ENCODE data around the gene FSIP1.

Gene FSIP1

DNA sequence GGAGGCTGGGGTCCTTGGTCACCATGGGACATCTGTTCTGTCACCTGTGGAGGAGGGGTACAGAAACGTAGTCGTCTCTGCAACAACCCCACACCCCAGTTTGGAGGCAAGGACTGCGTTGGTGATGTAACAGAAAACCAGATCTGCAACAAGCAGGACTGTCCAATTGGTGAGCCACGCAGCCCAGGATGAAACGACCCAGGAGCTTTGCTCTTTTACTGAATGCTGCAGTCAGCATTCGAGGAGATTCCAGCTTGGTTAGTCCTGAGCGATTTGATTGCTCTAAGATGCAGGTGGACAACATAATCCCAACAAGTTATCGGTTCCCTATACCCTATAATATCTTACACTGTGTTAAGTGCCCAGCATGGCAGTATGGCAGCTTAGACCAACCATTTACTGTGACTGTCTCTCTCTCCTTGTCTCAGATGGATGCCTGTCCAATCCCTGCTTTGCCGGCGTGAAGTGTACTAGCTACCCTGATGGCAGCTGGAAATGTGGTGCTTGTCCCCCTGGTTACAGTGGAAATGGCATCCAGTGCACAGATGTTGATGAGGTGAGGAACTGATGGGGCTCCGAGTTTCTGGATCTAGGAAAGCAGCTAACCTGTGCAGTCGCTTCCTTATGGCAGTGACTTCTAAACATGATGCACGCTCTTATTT is 194.0 kb downstream of the FSIP1 start:
- TF ChIP-seq, protein P1, sequence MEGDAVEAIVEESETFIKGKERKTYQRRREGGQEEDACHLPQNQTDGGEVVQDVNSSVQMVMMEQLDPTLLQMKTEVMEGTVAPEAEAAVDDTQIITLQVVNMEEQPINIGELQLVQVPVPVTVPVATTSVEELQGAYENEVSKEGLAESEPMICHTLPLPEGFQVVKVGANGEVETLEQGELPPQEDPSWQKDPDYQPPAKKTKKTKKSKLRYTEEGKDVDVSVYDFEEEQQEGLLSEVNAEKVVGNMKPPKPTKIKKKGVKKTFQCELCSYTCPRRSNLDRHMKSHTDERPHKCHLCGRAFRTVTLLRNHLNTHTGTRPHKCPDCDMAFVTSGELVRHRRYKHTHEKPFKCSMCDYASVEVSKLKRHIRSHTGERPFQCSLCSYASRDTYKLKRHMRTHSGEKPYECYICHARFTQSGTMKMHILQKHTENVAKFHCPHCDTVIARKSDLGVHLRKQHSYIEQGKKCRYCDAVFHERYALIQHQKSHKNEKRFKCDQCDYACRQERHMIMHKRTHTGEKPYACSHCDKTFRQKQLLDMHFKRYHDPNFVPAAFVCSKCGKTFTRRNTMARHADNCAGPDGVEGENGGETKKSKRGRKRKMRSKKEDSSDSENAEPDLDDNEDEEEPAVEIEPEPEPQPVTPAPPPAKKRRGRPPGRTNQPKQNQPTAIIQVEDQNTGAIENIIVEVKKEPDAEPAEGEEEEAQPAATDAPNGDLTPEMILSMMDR (IDR thresholded peaks at IDR 0.05; ENCODE audit: poor library complexity, severe bottlenecking): no peak
- Histone ChIP-seq H3K4me1 (ENCODE audit: insufficient read depth, poor library complexity, severe bottlenecking) (peaks cover 5% of the 10 kb centered on the region), H3K27ac (ENCODE audit: poor library complexity, severe bottlenecking) (peak overlapping the region; percentile 95), H3K27me3 (ENCODE audit: insufficient read depth, poor library complexity, severe bottlenecking) (no peaks in the 10 kb centered on the region), H3K9me3 (ENCODE audit: severe bottlenecking) (no peaks in the 10 kb centered on the region), H3K36me3 (ENCODE audit: low read depth) (peaks cover 100% of the 10 kb centered on the region), H3K4me3 (ENCODE audit: severe bottlenecking) (no peak overlapping the region)
- no peak for DNase-seq (ENCODE audit: low spot score)
- ATAC-seq (ENCODE audit: low read depth): peak; percentile 0; the same call in 2 of the 3 replicates

DNA sequence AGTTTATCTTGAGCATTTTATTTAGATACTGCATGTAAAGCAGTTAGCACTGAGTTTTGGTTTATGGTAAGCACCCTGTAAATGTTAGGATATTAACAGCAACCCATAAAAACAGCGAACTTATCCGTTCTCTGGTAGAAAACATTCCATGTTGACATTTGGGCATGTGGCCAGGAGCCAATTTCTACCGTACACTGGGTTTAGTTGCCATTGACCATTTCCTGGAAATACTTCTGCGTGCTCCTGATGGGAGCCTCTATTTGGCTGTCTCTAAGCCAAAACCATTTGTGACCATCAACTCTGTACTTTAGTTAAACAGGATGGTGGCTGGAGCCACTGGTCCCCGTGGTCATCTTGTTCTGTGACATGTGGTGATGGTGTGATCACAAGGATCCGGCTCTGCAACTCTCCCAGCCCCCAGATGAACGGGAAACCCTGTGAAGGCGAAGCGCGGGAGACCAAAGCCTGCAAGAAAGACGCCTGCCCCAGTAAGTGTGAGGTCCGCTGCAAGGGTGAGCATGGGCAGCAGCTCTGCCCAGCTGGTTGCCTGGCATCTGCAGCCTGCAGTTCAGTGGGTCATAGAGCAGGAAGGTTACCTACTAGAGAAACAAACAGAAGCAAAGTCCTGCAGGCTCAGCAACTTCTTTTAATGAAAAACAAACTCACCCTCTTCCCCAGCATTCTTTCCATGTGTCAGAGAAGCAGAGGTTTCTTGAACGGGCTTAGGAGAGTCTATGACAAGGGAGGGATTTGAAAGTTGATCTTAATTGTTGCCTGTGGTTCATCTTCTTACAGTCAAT is 194.7 kb downstream of the FSIP1 start:
- H3K36me3 ChIP-seq (ENCODE audit: low read depth): peaks cover 100% of the 10 kb centered on the region
- H3K9me3 ChIP-seq (ENCODE audit: severe bottlenecking): no peaks in the 10 kb centered on the region
- H3K4me3 ChIP-seq (ENCODE audit: severe bottlenecking): no peak overlapping the region
- peak overlapping the region; percentile 95 for H3K27ac ChIP-seq (ENCODE audit: poor library complexity, severe bottlenecking)
- no peaks in the 10 kb centered on the region for H3K27me3 ChIP-seq (ENCODE audit: insufficient read depth, poor library complexity, severe bottlenecking)
- peaks cover 8% of the 10 kb centered on the region for H3K4me1 ChIP-seq (ENCODE audit: insufficient read depth, poor library complexity, severe bottlenecking)
- DNase-seq (ENCODE audit: low spot score) (no peak), ATAC-seq (ENCODE audit: low read depth) (peak; percentile 0; the same call in 2 of the 3 replicates)
- TF ChIP-seq, protein P1 (IDR thresholded peaks at IDR 0.05; ENCODE audit: poor library complexity, severe bottlenecking): no peak

DNA sequence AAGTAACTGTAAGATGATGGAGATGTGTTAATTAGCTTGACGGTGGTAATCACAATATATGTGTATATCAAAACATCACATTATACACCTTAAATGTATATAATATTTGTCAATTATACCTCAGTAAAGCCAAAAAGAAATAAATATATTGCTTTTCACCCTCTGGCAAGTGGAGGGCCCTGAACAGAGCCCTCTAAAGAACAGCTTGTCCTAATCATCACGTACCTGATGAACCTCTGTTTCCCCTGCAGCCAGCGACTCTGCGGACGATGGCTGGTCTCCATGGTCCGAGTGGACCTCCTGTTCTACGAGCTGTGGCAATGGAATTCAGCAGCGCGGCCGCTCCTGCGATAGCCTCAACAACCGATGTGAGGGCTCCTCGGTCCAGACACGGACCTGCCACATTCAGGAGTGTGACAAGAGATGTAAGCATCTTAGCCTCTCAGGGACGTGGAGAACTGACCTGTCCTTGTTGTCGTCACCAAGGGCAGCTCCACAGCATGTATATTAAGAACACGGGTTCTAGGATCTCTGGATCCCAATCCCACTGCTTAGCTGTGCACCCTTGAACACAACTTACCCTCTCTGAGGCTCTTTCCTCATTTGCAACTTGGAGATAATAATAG is 195.4 kb downstream of the FSIP1 start:
- H3K9me3 ChIP-seq (ENCODE audit: severe bottlenecking): no peaks in the 10 kb centered on the region
- peaks cover 100% of the 10 kb centered on the region for H3K36me3 ChIP-seq (ENCODE audit: low read depth)
- DNase-seq (ENCODE audit: low spot score) (no peak), ATAC-seq (ENCODE audit: low read depth) (peak; percentile 0)
- H3K27ac ChIP-seq (ENCODE audit: poor library complexity, severe bottlenecking): peak overlapping the region; percentile 95
- peaks cover 10% of the 10 kb centered on the region for H3K4me1 ChIP-seq (ENCODE audit: insufficient read depth, poor library complexity, severe bottlenecking)
- TF ChIP-seq, protein P1 (IDR thresholded peaks at IDR 0.05; ENCODE audit: poor library complexity, severe bottlenecking): no peak
- no peak overlapping the region for H3K4me3 ChIP-seq (ENCODE audit: severe bottlenecking)
- H3K27me3 ChIP-seq (ENCODE audit: insufficient read depth, poor library complexity, severe bottlenecking): no peaks in the 10 kb centered on the region

DNA sequence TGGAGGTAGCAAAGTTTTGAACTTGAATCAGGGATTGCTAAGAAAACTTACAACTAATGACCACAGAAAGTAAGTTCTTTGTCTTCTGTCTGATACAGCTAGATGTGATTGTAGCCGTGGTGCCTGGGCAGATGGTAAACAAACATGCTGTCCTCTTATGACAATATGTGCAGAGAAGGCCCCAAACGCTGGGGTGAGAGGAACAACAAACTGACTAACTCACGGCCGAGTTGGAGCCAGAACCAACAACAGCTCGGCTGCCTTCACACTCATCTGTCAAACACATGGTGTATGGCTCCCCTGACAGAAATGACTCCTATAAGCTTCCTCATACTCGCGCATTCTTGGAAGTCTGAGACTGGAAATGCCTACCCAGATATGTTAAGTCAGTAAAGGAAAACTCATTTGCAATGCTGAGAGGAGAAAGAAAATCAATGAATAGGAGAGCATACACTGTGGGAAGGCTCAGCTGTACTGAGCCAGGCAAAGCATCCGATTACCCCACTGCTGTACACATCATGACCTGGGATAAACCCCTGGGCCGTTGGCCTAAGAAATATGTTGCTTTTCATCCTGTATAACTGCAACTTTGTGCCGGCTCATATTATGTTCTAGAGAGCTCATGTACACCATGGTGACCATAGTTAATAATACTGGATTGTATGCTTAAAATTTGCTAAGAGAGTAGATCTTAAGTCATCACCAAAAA is 196.1 kb downstream of the FSIP1 start:
- H3K4me3 ChIP-seq (ENCODE audit: severe bottlenecking): no peak overlapping the region
- no peaks in the 10 kb centered on the region for H3K27me3 ChIP-seq (ENCODE audit: insufficient read depth, poor library complexity, severe bottlenecking)
- TF ChIP-seq, protein P1 (IDR thresholded peaks at IDR 0.05; ENCODE audit: poor library complexity, severe bottlenecking): no peak
- ATAC-seq (ENCODE audit: low read depth): peak; percentile 2
- peak overlapping the region; percentile 95 for H3K27ac ChIP-seq (ENCODE audit: poor library complexity, severe bottlenecking)
- H3K36me3 ChIP-seq (ENCODE audit: low read depth): peaks cover 100% of the 10 kb centered on the region
- peaks cover 10% of the 10 kb centered on the region for H3K4me1 ChIP-seq (ENCODE audit: insufficient read depth, poor library complexity, severe bottlenecking)
- H3K9me3 ChIP-seq (ENCODE audit: severe bottlenecking): no peaks in the 10 kb centered on the region
- DNase-seq (ENCODE audit: low spot score): no peak

Measured in RWPE2 (cell line).